Measurements from ENCODE around the gene SMYD2.

The SMYD2 gene

GRCh38 chr1:214349008-214349407, 68.0 kb downstream of the SMYD2 start:
- TF ChIP-seq, protein P1, sequence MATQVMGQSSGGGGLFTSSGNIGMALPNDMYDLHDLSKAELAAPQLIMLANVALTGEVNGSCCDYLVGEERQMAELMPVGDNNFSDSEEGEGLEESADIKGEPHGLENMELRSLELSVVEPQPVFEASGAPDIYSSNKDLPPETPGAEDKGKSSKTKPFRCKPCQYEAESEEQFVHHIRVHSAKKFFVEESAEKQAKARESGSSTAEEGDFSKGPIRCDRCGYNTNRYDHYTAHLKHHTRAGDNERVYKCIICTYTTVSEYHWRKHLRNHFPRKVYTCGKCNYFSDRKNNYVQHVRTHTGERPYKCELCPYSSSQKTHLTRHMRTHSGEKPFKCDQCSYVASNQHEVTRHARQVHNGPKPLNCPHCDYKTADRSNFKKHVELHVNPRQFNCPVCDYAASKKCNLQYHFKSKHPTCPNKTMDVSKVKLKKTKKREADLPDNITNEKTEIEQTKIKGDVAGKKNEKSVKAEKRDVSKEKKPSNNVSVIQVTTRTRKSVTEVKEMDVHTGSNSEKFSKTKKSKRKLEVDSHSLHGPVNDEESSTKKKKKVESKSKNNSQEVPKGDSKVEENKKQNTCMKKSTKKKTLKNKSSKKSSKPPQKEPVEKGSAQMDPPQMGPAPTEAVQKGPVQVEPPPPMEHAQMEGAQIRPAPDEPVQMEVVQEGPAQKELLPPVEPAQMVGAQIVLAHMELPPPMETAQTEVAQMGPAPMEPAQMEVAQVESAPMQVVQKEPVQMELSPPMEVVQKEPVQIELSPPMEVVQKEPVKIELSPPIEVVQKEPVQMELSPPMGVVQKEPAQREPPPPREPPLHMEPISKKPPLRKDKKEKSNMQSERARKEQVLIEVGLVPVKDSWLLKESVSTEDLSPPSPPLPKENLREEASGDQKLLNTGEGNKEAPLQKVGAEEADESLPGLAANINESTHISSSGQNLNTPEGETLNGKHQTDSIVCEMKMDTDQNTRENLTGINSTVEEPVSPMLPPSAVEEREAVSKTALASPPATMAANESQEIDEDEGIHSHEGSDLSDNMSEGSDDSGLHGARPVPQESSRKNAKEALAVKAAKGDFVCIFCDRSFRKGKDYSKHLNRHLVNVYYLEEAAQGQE (IDR thresholded peaks at IDR 0.05; ENCODE audit: insufficient read depth in 1 of 2, low read depth in 2 of 2, low read length in 2 of 2): no peak
- TF ChIP-seq TAF1 (IDR thresholded peaks at IDR 0.05; ENCODE audit: borderline replicate concordance, insufficient read depth, low read length): no peak
- no peak for TF ChIP-seq POLR2AphosphoS5 (IDR thresholded peaks at IDR 0.05; ENCODE audit: low read depth, low read length)
- TF ChIP-seq SIN3A (IDR thresholded peaks at IDR 0.05; ENCODE audit: borderline replicate concordance, insufficient read depth, low read length): no peak

- TF ChIP-seq TAF1 (IDR thresholded peaks at IDR 0.05; ENCODE audit: borderline replicate concordance, insufficient read depth, low read length) (no peak), FOXP2 (optimal IDR thresholded peaks at IDR 0.05; ENCODE audit: borderline replicate concordance, extremely low read depth, extremely low read length, insufficient read depth) (no peak), POLR2AphosphoS5 (IDR thresholded peaks at IDR 0.05; ENCODE audit: low read depth, low read length) (no peak), SIN3A (IDR thresholded peaks at IDR 0.05; ENCODE audit: borderline replicate concordance, insufficient read depth, low read length) (no peak)
- TF ChIP-seq, protein P1 (IDR thresholded peaks at IDR 0.05; ENCODE audit: insufficient read depth in 1 of 2, low read depth in 2 of 2, low read length in 2 of 2): no peak
Observed at GRCh38 chr1:214349781-214350180, 68.8 kb downstream of the SMYD2 start.

DNA sequence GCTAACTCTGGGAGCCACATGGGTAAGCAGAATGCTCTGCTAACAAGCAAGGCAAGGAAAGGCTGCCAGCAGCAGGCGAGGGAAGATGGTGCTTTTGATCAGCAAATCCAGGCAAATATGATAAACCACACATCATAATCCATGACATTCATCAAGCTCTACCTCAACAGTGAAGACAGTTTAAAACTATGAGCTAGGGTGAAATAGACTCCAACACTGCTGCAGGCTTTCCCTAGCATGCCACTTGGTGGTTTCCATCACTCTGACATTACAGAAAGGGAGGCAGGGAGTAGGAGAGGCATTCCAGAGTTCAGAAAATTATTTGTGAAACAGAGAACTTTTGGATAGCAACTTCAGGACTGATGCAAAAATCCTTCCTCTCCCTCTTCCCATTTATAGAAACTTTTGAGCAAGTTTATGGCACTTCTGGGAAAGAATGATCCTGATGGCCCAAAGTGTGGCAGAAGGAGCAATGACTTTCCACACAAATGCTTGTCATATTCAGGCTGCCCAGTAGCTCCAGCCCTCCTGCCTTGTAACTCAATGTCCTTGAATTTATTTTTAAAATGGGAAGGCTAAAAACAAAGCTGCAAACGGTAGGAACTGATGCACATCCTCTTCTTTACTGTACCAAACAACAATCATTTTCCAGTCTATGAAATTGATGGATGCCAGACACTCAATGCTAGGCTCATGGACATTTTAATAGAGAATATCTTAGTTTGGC, 70.8 kb downstream of the SMYD2 start:
- no peak for TF ChIP-seq POLR2AphosphoS5 (IDR thresholded peaks at IDR 0.05; ENCODE audit: low read depth, low read length)
- TF ChIP-seq TAF1 (IDR thresholded peaks at IDR 0.05; ENCODE audit: borderline replicate concordance, insufficient read depth, low read length): no peak
- TF ChIP-seq FOXP2 (optimal IDR thresholded peaks at IDR 0.05; ENCODE audit: borderline replicate concordance, extremely low read depth, extremely low read length, insufficient read depth): no peak
- TF ChIP-seq, protein P1 (IDR thresholded peaks at IDR 0.05; ENCODE audit: insufficient read depth in 1 of 2, low read depth in 2 of 2, low read length in 2 of 2): no peak
- TF ChIP-seq SIN3A (IDR thresholded peaks at IDR 0.05; ENCODE audit: borderline replicate concordance, insufficient read depth, low read length): no peak

DNA sequence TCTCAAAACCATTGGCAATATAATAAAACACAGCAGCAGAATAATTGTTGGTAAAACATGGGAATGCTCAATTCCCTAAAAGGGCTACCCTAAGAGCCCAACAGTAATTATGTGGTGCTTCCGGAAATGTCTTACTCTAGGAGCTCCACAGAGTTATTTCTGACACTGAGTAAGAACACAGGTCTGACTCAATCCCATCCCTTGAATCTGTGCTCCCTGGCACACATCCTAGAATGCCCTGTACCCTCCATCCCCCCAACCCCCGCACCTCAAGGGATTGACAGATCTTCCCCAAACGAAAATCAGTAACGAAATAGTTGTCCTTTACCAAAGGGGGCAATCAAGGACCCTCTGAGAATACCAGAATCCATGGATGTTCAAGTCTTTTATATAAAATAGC, 71.9 kb downstream of the SMYD2 start:
- TF ChIP-seq FOXP2 (optimal IDR thresholded peaks at IDR 0.05; ENCODE audit: borderline replicate concordance, extremely low read depth, extremely low read length, insufficient read depth): no peak
- TF ChIP-seq, protein P1 (IDR thresholded peaks at IDR 0.05; ENCODE audit: insufficient read depth in 1 of 2, low read depth in 2 of 2, low read length in 2 of 2): no peak
- no peak for TF ChIP-seq POLR2AphosphoS5 (IDR thresholded peaks at IDR 0.05; ENCODE audit: low read depth, low read length)
- no peak for TF ChIP-seq TAF1 (IDR thresholded peaks at IDR 0.05; ENCODE audit: borderline replicate concordance, insufficient read depth, low read length)
- no peak for TF ChIP-seq SIN3A (IDR thresholded peaks at IDR 0.05; ENCODE audit: borderline replicate concordance, insufficient read depth, low read length)
